Stimulated activated CD4-positive, alpha-beta T cell treated with anti-CD3 and anti-CD28 coated beads, Interleukin-15, amount 100 ng/mL, for 24 hours (primary cell): ENCODE results near the gene SERPINA3.

Experiments
- DNase-seq: peaks from one replicate; pipeline ENCODE4 v3.0.0-alpha.2; 2020

SERPINA3 gene

DNA sequence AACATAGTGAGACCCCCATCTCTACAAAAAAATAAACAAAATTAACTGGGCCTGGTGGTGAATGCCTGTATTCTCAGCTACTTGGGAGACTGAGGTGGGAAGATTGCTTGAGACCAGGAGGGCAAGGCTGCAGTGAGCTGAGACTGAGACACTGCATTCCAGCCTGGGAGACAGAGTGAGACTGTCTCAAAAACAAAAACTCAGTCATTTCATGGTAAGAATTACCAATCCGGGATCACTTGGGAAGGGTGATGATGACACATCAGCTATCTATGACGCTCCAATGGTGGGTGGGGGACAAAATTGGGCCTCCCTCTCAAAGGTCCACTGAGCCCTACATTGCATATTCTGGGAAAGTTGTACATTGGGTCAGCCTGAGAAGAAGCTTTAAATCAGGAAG, 47.7 kb downstream of the SERPINA3 start:
- DNase-seq, result no peak

DNA sequence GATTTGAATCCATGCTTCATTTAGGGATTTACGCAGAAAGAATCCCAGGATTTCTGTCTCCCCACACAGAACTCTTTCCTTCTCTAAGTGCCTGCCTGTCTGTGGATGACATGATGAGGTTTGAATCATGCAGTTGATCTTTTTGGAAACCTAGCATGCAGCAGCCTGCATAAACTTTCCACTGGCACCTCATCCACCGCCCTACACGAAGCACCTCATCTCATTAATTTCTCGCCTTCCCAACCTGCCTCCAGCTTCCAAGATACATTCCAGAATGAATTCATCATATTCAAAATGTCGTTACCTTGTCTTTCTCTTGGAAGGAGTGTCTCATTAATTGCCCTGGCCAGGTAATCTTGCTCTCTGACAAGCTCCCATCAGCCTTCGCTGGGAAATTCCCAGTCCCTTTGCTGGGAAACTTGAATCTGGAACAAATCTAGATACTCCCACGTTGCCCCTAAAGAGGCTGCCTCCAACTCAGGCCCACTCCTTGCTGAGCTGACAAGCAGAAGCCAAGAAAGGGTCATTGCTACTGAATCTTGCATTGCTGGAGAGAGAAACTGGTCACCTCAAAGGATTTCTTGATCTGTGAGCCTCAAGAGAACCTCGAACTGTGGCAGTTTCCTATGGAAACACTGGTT, 48.2 kb downstream of the SERPINA3 start:
- DNase-seq, result no peak

DNA sequence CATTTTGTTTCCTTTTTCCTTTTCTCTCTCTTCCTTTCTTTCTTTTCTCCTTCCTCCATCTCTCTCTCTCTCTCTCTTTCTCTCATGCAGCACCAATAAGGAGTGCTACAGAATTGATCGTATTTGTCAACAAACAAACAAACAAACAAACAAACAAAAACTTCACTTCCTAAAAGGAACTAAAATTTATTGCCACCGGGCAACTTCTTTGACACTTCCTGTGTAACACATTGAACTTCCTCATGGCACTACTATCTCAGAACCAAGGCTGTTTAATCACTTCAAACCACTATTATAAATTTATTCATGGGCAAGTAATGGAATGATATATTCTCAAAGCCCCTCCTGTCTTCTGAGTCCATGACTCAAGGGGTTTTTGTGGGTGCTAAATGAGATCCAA, 51.3 kb downstream of the SERPINA3 start:
- DNase-seq, result no peak

DNA sequence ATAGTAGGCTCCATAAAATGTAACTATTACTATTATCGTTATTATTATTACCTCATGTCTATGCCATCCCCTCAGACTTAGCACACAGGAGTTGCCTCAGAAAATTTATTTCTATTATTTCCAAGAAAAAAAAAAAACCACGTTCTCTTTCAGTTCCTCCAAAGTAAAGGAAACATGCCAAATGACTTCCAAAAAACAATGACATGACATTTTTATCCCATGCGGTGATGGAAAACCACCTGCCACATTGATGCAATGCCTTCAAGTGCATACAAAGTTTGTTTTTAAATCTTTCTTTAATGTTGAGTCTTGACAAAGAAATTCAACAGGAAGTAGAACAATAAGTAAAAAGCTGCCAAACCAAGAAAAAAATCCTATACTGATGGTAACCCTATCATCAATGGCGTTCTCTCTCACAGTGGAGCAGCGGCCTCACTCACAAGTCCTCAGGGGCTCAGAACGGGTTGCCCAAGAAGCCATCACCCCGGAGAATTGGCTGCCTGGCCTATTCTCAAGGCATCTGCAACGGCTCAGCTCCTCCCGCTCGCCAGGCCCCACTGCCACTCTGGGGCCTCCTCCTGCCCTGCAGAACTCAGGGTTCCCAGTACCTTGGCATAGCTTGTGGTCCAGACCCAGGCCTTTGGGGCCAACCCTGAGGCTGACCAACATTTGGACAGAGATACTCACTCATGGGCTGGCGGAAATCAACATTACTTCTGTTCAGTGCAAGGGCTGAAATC, 51.9 kb downstream of the SERPINA3 start:
- DNase-seq, result no peak

DNA sequence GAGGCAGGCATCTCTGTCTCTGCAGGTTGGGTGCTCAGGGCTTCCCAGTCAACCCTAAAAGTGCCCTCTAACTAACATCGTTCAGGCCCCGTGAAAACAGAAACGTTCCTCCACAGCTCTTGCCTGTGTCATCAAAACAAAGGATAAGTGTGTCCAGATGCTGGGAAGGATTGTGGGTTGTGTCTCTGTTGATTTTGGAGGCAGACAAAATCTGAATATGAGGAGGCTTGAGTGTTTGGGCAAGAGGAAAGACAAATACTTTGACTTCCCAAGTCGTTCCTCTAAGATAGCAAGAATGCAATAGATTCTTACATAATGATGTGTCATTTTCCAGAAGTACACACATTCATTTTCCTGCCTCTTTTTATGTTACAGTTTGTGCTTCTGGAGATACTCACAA, 52.9 kb downstream of the SERPINA3 start:
- no peak for DNase-seq

DNA sequence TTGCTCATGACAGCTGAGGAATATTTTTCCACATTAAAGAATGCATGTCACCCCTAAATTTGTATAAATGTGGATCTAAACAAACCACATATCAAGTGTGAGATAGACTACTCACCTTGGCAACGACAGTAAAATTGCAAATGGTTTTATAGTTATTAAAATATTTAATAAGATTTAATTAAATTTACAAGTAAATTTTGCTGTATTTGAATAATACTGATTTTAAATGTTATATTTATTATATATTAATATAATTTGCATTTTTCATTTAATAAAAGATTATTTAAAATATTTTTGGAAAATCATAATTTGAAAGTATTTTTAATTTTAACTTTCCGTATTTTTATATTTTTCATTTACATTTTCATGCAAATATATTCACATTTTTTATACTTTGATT, 53.4 kb downstream of the SERPINA3 start:
- no peak for DNase-seq

DNA sequence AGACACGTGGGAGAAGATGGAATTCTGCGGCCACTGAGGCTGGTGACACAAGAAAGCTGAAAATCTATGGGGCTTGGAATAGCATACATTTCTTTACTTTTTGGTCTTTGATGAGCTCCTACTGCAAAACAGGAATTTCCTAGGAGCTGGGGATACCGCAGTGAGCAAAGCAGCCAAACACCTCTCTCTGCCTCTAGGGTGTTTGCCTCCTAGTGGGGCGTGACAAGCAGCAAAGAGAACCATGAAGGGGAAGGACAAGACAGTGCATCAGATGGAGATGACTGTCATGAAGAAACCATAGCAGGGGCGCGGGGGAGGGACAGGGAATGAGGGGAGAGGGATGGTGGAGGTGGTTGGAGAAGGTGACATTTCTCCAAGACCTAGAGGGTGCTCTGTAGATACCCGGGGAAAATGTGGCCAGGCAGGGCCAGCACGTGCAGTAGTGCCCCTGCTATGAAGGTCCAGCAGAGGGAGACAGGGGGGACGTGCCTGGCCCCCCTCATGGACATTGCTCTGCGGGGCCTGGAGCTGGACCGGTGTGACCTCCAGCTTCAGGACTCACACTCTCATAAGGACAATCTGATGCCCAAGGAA, 58.6 kb downstream of the SERPINA3 start:
- DNase-seq, result no peak

DNA sequence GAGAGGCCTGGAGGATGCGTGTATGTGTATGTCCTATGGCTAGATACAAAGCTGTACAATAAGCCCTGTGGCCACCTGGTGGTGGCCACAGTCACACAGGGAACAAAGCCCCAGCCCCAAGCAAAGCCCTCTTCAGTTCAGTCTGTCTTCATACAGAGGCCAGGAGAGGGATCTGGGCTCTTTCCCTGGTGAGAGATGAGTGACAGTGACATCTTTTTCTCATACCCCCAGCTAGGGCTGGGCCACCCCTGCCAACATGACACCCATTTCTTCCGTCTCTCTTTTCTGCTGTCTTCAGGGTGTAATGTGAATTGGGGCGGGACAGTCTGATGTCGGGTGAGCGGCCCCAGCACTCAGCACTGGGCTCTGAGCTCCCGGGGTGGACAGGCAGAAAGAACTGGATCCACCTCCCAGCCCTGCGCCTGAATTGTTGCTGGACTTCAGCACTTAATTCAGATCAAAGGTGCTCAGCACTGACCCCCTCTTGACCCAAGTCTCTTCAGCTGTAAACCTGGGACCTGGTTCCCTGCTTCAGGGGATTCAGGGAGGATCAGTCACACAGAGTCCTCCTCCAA, 59.8 kb downstream of the SERPINA3 start:
- DNase-seq, result no peak

DNA sequence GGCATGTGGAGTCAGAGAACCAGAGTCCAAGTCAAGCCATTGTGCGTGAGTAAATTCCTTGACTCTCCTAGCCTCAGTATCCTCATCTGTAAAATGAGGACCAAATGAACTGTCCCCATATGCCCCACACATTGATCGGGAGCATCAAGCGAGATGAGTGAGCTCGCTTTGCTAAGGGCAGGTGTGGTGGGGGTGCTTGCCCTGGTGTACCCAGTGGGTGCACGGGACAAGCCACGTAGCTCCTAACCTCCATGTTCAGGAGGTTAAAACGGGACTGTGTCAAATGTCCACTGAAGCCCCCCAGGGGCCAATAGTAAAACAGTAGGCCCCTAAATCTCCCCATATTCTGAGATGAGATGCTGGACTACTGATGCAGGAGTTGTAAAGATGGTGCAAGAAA, 60.9 kb downstream of the SERPINA3 start:
- no peak for DNase-seq
